Spinal cord (tissue), 10 donors: ENCODE measurements around the gene TNFAIP8L2. TPM values are rescaled to one million over a fixed set of nuclear protein-coding genes. Genes with fewer than 3 reads are reported as not detected.

Source experiments
- DNase-seq, 6 donors: peaks; one replicate each; pipeline versions ENCODE4 v3.0.0 to v3.0.0-alpha.2; 2013 to 2015; ENCODE audit warnings: low spot score in 6 of 6, low read depth in 4 of 6
- H3K27ac ChIP-seq: one replicate; pipeline ENCODE4 v1.5.1; 2013; ENCODE audit warnings: low read depth, low read length, control low read depth
- H3K27me3 ChIP-seq: one replicate; pipeline ENCODE4 v1.6.1; 2013; ENCODE audit warnings: low read length; ENCODE audit not compliant: control insufficient read depth, insufficient read depth
- H3K36me3 ChIP-seq: one replicate; pipeline ENCODE4 v1.6.1; 2013; ENCODE audit warnings: low read length; ENCODE audit not compliant: control insufficient read depth, insufficient read depth
- H3K4me1 ChIP-seq: one replicate; pipeline ENCODE4 v1.6.1; 2013; ENCODE audit warnings: low read length; ENCODE audit not compliant: control insufficient read depth, insufficient read depth
- H3K4me3 ChIP-seq: one replicate; pipeline ENCODE4 v1.5.1; 2013; ENCODE audit warnings: low read depth, low read length, control low read depth
- H3K9me3 ChIP-seq: one replicate; pipeline ENCODE4 v1.6.1; 2013; ENCODE audit warnings: low read length; ENCODE audit not compliant: control insufficient read depth, insufficient read depth
- WGBS: methylation state at CpG from one replicate; pipeline ENCODE4 v1.1.5; 2013; ENCODE audit warnings: missing lambda C conversion rate; ENCODE audit not compliant: insufficient coverage; 5-methylcytosine and 5-hydroxymethylcytosine counted together
- polyA plus RNA-seq, 2 donors: library from polyadenylated mRNA; unstranded; fragments of 120-200 nt; gene quantifications; one replicate each; pipeline ENCODE4 v1.2.1, GENCODE V29; 2013; ENCODE audit not compliant: insufficient read length in 2 of 2
- total RNA-seq, 2 donors: library from RNA; depleted of rRNA in 1 of 2; stranded (reverse); fragments of 120-200 nt in 1 of 2; fragments of >200 nt in 1 of 2; gene quantifications; one replicate each; pipeline versions ENCODE4 v1.2.3 to v1.2.4, GENCODE V29; 2013 to 2014
- donor health status: healthy.

Gene TNFAIP8L2
- total and polyA plus RNA-seq, 4 donors: 3.2 to 5.5 (median 4.2) TPM

DNA sequence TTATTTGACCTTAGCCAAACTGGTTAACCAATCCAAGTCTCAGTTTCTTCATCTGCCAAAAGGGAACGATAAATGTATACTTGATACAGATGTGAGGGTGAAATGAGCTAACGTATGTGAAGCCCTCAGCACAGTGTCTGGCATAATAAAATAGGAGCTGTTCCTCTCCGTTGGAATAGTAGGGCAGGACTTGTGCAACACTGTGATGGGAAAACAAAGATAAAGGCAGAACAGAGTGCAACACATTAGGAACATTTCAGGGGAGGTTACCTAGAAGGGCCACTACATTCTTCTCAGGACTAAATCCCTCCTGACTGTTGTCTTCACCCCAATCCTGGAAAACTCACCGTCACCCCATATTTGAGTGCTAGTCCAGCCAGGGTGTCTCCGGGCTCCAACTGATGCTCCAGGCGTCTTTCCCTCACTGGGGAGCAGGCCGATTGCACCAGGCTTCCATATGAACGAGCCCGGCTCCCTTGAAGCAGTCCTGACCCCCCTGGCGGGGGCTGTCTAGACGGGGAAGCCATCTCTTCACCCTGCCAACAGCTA is 8.4 kb downstream of the TNFAIP8L2 start:
- 5% methylated on average over 9 of the region's 11 CpGs for WGBS
- no peak for DNase-seq

DNA sequence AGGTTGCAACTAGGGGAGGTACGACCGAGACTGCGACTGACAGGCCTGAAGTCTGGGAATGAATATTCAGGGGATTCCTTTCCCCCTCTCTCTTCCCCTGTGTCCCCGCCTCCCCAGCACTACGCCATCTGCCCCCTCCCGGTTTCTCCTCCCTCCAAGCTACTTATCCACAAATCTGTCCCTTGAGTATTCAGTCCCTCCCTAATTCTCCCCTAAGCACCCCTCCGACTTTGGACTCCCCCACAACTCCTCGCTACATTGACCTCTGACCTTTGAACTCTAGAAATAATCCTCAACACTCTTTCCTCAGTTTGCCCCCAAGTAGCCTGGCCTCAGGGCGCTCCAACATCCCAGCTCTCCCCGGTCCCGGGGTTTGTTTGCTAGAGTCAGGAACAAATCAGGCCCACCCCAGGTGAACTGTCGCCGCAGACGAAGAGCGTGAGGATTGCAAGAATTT is 8.9 kb downstream of the TNFAIP8L2 start:
- WGBS: 3% methylated on average over 15 of the region's 15 CpGs
- H3K27ac ChIP-seq: peak overlapping the region; percentile 97
- no peaks in the 10 kb centered on the region for H3K27me3 ChIP-seq
- H3K36me3 ChIP-seq: peaks cover 44% of the 10 kb centered on the region
- H3K4me3 ChIP-seq: peak overlapping the region; percentile 88
- peaks cover 20% of the 10 kb centered on the region for H3K4me1 ChIP-seq
- H3K9me3 ChIP-seq: no peaks in the 10 kb centered on the region
- DNase-seq: peak in 4 of 6 donors; percentile 13 to 91 (median 70)

More for the DNA sequence above, 8.4 kb downstream of the TNFAIP8L2 start:
- Histone ChIP-seq H3K27me3 (no peaks in the 10 kb centered on the region), H3K9me3 (no peaks in the 10 kb centered on the region), H3K27ac (peak overlapping the region; percentile 97), H3K4me1 (peaks cover 20% of the 10 kb centered on the region), H3K36me3 (peaks cover 43% of the 10 kb centered on the region), H3K4me3 (peak overlapping the region; percentile 88)

DNA sequence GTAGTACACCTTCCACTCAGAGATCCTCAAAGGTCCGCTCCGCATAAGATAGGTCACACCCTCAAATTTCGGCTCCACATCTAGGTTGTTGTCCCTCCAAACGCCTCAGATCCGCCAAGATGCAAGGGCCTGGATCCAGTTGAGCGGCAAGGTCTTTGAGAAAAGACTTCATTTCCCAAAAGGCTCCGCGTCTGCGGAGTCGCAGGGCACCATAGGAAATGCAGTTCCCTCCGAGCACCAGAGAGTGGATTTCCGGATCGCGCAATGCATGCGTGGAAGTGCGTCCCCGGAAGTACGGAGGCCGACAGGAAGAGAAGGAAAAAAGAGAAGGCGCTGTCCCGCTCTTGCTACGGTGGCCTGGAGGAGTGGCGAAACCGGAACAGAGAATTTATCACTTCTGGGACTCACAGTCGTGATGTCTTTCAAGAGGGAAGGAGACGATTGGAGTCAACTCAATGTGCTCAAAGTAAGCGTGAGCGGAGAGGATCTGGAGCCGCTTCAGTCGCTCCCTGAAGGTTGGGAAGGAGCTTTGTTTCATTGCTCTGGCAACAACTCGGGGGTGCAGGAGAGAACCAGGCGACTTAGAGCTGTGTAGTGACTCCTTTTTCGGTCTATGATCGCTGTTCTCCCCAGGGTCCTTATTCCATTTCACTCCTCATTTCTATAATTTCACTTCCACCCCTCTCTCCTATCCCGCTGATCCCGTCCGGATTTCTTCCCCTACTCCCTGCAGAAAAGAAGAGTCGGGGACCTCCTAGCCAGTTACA is 9.5 kb downstream of the TNFAIP8L2 start, which contains the start of the genes LYSMD1 and SCNM1:
Gene LYSMD1 (minus strand): TSS at position 165 of the 767 bp plus-strand sequence. CDS start 644 bp downstream, outside the sequence.
Gene SCNM1 (plus strand): TSS at position 407 of the 767 bp plus-strand sequence. CDS start 9 bp downstream, at position 416.
- under 1% methylated on average over 37 of the region's 38 CpGs for WGBS
- H3K27ac ChIP-seq: peak within 1 kb of the TSS; percentile 97

DNA sequence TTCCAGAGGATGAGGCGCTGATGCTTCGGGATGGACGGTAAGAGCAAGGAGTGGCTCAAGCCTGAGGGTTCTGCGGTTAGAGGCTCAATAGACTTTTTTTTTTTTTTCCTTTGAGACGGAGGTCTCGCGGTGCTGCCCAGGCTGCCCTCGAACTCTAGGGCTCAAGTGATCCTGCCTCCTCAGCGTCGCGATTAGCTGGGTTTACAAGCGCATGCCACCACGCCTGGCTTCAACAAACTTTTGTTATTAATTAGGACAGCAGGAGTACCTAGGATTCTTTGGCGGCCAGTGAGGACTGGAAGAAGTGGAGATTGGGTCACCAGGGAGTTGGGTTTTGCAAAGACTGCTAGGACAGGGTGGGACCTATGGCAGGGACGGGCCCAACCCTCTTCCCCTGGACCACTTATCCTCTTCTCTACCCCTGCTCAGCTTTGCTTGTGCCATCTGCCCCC is 10.1 kb downstream of the TNFAIP8L2 start:
- no peak for DNase-seq
- 6% methylated on average over 13 of the region's 15 CpGs for WGBS

More for the DNA sequence above, 9.5 kb downstream of the TNFAIP8L2 start, which contains the start of the genes LYSMD1 and SCNM1:
- peak; percentile 98 to 100 (median 99) for DNase-seq
- Histone ChIP-seq H3K27me3 (no peaks in the 10 kb centered on the region), H3K4me1 (peaks cover 20% of the 10 kb centered on the region), H3K4me3 (peak within 1 kb of the TSS; percentile 88), H3K36me3 (peaks cover 41% of the 10 kb centered on the region), H3K9me3 (no peaks in the 10 kb centered on the region)

DNA sequence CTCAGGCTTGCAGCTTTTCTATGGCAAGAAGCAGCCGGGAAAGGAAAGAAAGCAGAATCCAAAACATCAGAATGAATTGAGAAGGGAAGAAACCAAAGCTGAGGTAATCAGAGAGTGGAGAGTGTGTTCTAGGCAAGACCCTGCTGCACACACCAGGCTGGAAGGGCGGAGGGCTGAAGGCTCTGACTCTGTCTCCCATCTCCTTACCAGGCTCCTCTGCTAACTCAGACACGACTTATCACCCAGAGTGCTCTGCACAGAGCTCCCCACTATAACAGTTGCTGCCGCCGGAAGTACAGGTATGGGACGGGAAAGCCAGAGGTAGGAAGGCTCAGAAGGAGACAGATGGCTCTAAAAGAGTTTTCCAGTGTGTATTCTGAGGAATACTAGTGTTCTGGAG is 10.7 kb downstream of the TNFAIP8L2 start:
- H3K4me1 ChIP-seq: peaks cover 20% of the 10 kb centered on the region
- DNase-seq: no peak
- peaks cover 35% of the 10 kb centered on the region for H3K36me3 ChIP-seq
- H3K27me3 ChIP-seq: no peaks in the 10 kb centered on the region
- H3K9me3 ChIP-seq: no peaks in the 10 kb centered on the region
- no peak overlapping the region for H3K4me3 ChIP-seq
- WGBS: 86% methylated on average over 1 of the region's 6 CpGs
- no peak overlapping the region for H3K27ac ChIP-seq

More for the DNA sequence above, 10.1 kb downstream of the TNFAIP8L2 start:
- H3K4me3 ChIP-seq: peak overlapping the region; percentile 88
- peaks cover 20% of the 10 kb centered on the region for H3K4me1 ChIP-seq
- peaks cover 38% of the 10 kb centered on the region for H3K36me3 ChIP-seq
- H3K27me3 ChIP-seq: no peaks in the 10 kb centered on the region
- H3K27ac ChIP-seq: peak overlapping the region; percentile 97
- H3K9me3 ChIP-seq: no peaks in the 10 kb centered on the region

DNA sequence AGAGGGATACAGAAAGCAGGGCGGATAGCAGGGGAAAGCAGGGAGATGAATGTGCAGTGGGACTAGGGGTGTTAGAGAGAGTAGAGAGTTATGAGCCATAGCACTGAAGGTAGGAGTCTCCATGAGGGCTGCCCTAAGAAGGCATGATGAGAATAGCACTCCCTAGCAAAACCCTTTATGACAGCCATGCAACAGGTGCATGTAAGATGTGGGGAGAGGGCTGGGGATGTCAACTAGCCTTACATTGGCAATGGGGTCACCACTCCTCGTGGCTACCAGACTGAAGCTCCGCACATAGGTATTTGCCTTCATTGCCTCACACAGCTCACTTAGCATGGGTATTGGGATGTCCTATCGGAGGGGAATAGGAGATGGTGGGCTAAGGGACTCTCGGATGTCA is 14.7 kb downstream of the TNFAIP8L2 start:
- no peaks in the 10 kb centered on the region for H3K9me3 ChIP-seq
- 80% methylated on average over 2 of the region's 5 CpGs for WGBS
- peaks cover 27% of the 10 kb centered on the region for H3K4me1 ChIP-seq
- no peak for DNase-seq
- H3K27me3 ChIP-seq: no peaks in the 10 kb centered on the region
- no peak overlapping the region for H3K27ac ChIP-seq
- peaks cover 51% of the 10 kb centered on the region for H3K36me3 ChIP-seq
- H3K4me3 ChIP-seq: no peak overlapping the region

DNA sequence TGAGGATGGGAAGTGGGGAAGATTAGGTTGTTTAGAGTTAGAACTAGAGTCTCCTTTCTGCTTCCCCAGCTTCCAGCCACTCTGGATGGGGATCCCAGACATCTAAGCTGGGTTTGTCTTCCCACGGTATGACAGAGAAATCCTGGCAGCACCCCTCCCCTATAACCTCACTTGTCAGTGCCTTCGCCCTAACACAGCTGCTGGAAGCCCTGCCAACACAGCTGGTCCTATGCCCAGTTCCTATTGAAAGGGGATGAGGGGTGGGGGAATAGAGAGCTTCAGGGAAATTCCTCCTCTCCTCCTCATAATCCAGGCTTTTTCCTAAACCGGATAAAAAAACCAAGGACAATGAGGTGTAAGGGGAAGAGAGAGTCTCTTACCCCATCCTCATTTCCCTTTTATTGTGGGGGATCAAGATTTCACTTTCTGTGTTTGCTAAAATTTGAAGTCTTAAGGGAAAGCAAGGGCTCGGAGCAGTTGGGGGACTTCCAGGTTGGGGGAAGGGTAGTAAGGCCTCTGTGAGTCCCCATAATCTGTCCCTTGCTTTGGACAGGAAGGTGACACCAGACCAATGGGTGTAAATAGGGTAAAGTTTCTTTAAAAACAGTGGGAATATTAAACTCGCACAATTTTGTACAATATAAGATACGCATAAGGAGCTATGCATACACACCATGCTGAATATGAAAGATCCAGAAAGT is 18.7 kb downstream of the TNFAIP8L2 start:
- Histone ChIP-seq H3K9me3 (no peaks in the 10 kb centered on the region), H3K27me3 (no peaks in the 10 kb centered on the region), H3K4me1 (peaks cover 16% of the 10 kb centered on the region), H3K4me3 (no peak overlapping the region), H3K36me3 (peaks cover 63% of the 10 kb centered on the region), H3K27ac (peak overlapping the region; percentile 64)
- WGBS: 38% methylated on average over 1 of the region's 6 CpGs
- DNase-seq: peak in 4 of 6 donors; percentile 55 to 90 (median 69)

DNA sequence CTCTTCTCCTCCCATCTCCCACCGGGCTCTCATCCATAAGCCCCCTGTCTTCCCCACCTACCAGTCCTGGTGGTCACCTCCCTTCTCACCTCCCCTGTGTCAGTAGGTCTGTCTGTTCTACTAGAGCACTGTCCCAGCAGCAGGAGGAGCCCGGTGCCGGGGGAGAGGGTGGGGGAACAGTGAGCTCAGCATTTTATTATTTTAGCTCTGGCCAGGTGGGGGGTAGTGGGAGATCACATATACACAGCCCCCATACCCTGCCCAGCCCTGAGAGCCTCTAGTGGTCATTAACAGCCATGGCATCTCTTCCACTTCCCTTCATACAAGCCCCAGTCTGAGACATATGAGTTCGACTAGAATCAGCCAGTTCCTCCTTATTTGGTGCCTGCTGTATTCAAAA is 19.4 kb downstream of the TNFAIP8L2 start, which contains the start of gene TMOD4:
Gene TMOD4 (minus strand): TSS at position 119 of the 400 bp plus-strand sequence. CDS start 1,106 bp downstream, outside the sequence.
- Histone ChIP-seq H3K9me3 (no peaks in the 10 kb centered on the region), H3K4me1 (peaks cover 16% of the 10 kb centered on the region), H3K36me3 (peaks cover 65% of the 10 kb centered on the region), H3K27me3 (no peaks in the 10 kb centered on the region), H3K4me3 (no peak within 1 kb of the TSS), H3K27ac (peak within 1 kb of the TSS; percentile 64)
- 73% methylated on average over 1 of the region's 4 CpGs for WGBS
- peak in 1 of 6 donors; percentile 15 for DNase-seq

DNA sequence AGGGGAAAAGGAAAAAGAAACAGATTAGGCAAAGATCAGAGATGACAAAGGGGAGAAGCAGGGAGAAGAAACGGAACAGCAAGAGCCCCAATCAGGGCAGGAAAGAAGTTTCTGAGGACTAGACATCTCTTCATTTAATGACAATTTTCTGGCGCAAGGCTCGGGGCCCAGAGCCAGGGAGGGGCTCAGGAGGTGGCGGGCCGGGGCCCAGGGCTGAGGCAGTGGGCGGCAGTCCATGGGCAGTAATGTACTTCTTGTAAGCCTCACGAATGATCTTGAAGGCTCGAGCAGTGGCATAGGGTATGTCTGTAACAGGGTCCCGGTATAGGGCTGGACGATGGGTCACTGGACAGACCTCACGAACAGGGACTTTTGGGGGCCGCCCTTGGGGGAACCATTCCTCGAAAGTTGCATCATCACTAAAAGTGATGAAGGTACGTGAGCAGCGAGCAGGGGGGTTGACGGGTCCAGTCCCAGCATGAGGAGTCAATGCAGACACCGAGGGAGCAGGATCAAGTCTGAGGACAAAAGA is 20.1 kb downstream of the TNFAIP8L2 start:
- no peak overlapping the region for H3K27ac ChIP-seq
- no peak for DNase-seq
- H3K36me3 ChIP-seq: peaks cover 70% of the 10 kb centered on the region
- no peaks in the 10 kb centered on the region for H3K27me3 ChIP-seq
- no peaks in the 10 kb centered on the region for H3K9me3 ChIP-seq
- peaks cover 16% of the 10 kb centered on the region for H3K4me1 ChIP-seq
- WGBS: 95% methylated on average over 17 of the region's 17 CpGs
- no peak overlapping the region for H3K4me3 ChIP-seq
